Measurements from ENCODE around the gene ACO1.

Gene ACO1

GRCh38 chr9:32394381-32395049 lies 10.1 kb downstream of the ACO1 start:
- no peak for ATAC-seq (ENCODE audit: low read depth)
- no peak for DNase-seq (ENCODE audit: low spot score in 2 of 2)

GRCh38 chr9:32395510-32396216 lies 11.2 kb downstream of the ACO1 start:
- H3K36me3 Mint-ChIP-seq, result peaks cover 14% of the 10 kb centered on the region
- peaks cover 6% of the 10 kb centered on the region for H3K4me1 Mint-ChIP-seq
- DNase-seq (ENCODE audit: low spot score in 2 of 2) (no peak), ATAC-seq (ENCODE audit: low read depth) (no peak)
- H3K9me3 Mint-ChIP-seq, result no peaks in the 10 kb centered on the region
- no peaks in the 10 kb centered on the region for H3K27me3 Mint-ChIP-seq
- H3K27ac Mint-ChIP-seq, result no peak overlapping the region
- no peak overlapping the region for H3K4me3 Mint-ChIP-seq

More at GRCh38 chr9:32394381-32395049, 10.1 kb downstream of the ACO1 start:
- H3K36me3 Mint-ChIP-seq, result peaks cover 17% of the 10 kb centered on the region
- H3K4me1 Mint-ChIP-seq, result peaks cover 6% of the 10 kb centered on the region
- no peaks in the 10 kb centered on the region for H3K9me3 Mint-ChIP-seq
- no peak overlapping the region for H3K27ac Mint-ChIP-seq
- H3K27me3 Mint-ChIP-seq, result no peaks in the 10 kb centered on the region
- no peak overlapping the region for H3K4me3 Mint-ChIP-seq

- peaks cover 16% of the 10 kb centered on the region for H3K36me3 Mint-ChIP-seq
- ATAC-seq (ENCODE audit: low read depth) (no peak), DNase-seq (ENCODE audit: low spot score in 2 of 2) (no peak)
- no peak overlapping the region for H3K27ac Mint-ChIP-seq
- H3K4me1 Mint-ChIP-seq, result peaks cover 6% of the 10 kb centered on the region
- no peaks in the 10 kb centered on the region for H3K9me3 Mint-ChIP-seq
- H3K4me3 Mint-ChIP-seq, result no peak overlapping the region
- no peaks in the 10 kb centered on the region for H3K27me3 Mint-ChIP-seq
These were observed 13.8 kb downstream of the ACO1 start for GRCh38 chr9:32398207-32398606.

GRCh38 chr9:32399110-32399815 lies 14.8 kb downstream of the ACO1 start:
- Mint-ChIP-seq H3K36me3 (peaks cover 7% of the 10 kb centered on the region), H3K9me3 (no peaks in the 10 kb centered on the region), H3K4me1 (no peaks in the 10 kb centered on the region), H3K27ac (no peak overlapping the region), H3K4me3 (no peak overlapping the region), H3K27me3 (no peaks in the 10 kb centered on the region)
- no peak for DNase-seq (ENCODE audit: low spot score in 2 of 2)
- no peak for ATAC-seq (ENCODE audit: low read depth)

GRCh38 chr9:32401488-32401887 lies 17.0 kb downstream of the ACO1 start:
- no peaks in the 10 kb centered on the region for H3K27me3 Mint-ChIP-seq
- no peaks in the 10 kb centered on the region for H3K4me1 Mint-ChIP-seq
- H3K27ac Mint-ChIP-seq, result no peak overlapping the region
- no peak overlapping the region for H3K4me3 Mint-ChIP-seq
- H3K9me3 Mint-ChIP-seq, result peaks cover 1% of the 10 kb centered on the region
- peaks cover 15% of the 10 kb centered on the region for H3K36me3 Mint-ChIP-seq
- DNase-seq (ENCODE audit: low spot score in 2 of 2) (no peak), ATAC-seq (ENCODE audit: low read depth) (no peak)

GRCh38 chr9:32403567-32404260 lies 19.3 kb downstream of the ACO1 start:
- Mint-ChIP-seq H3K27ac (no peak overlapping the region), H3K4me3 (no peak overlapping the region), H3K9me3 (peaks cover 1% of the 10 kb centered on the region), H3K4me1 (no peaks in the 10 kb centered on the region), H3K36me3 (peaks cover 24% of the 10 kb centered on the region), H3K27me3 (no peaks in the 10 kb centered on the region)
- DNase-seq (ENCODE audit: low spot score in 2 of 2) (no peak), ATAC-seq (ENCODE audit: low read depth) (no peak)

- Mint-ChIP-seq H3K4me3 (no peak overlapping the region), H3K27ac (no peak overlapping the region), H3K4me1 (no peaks in the 10 kb centered on the region), H3K36me3 (peaks cover 29% of the 10 kb centered on the region), H3K27me3 (no peaks in the 10 kb centered on the region), H3K9me3 (peaks cover 1% of the 10 kb centered on the region)
- no peak for ATAC-seq (ENCODE audit: low read depth)
- no peak for DNase-seq (ENCODE audit: low spot score in 2 of 2)
These were observed 20.0 kb downstream of the ACO1 start for GRCh38 chr9:32404402-32404801.

GRCh38 chr9:32404856-32405255 lies 20.4 kb downstream of the ACO1 start:
- no peak overlapping the region for H3K27ac Mint-ChIP-seq
- peaks cover 31% of the 10 kb centered on the region for H3K36me3 Mint-ChIP-seq
- ATAC-seq (ENCODE audit: low read depth) (no peak), DNase-seq (ENCODE audit: low spot score in 2 of 2) (no peak)
- H3K9me3 Mint-ChIP-seq, result peaks cover 1% of the 10 kb centered on the region
- no peaks in the 10 kb centered on the region for H3K27me3 Mint-ChIP-seq
- H3K4me1 Mint-ChIP-seq, result no peaks in the 10 kb centered on the region
- H3K4me3 Mint-ChIP-seq, result no peak overlapping the region

GRCh38 chr9:32405506-32405905 lies 21.1 kb downstream of the ACO1 start:
- ATAC-seq (ENCODE audit: low read depth), result no peak
- Mint-ChIP-seq H3K27me3 (no peaks in the 10 kb centered on the region), H3K4me1 (no peaks in the 10 kb centered on the region), H3K27ac (no peak overlapping the region), H3K36me3 (peaks cover 33% of the 10 kb centered on the region), H3K9me3 (peaks cover 1% of the 10 kb centered on the region), H3K4me3 (no peak overlapping the region)
- no peak for DNase-seq (ENCODE audit: low spot score in 2 of 2)

- H3K36me3 Mint-ChIP-seq, result peaks cover 35% of the 10 kb centered on the region
- H3K4me1 Mint-ChIP-seq, result no peaks in the 10 kb centered on the region
- peaks cover 1% of the 10 kb centered on the region for H3K9me3 Mint-ChIP-seq
- ATAC-seq (ENCODE audit: low read depth), result no peak
- no peak for DNase-seq (ENCODE audit: low spot score in 2 of 2)
- no peaks in the 10 kb centered on the region for H3K27me3 Mint-ChIP-seq
- H3K27ac Mint-ChIP-seq, result no peak overlapping the region
- no peak overlapping the region for H3K4me3 Mint-ChIP-seq
These were observed 21.6 kb downstream of the ACO1 start for GRCh38 chr9:32406046-32406445.

- H3K4me3 Mint-ChIP-seq, result no peak overlapping the region
- no peaks in the 10 kb centered on the region for H3K9me3 Mint-ChIP-seq
- ATAC-seq (ENCODE audit: low read depth) (no peak), DNase-seq (ENCODE audit: low spot score in 2 of 2) (no peak)
- peaks cover 34% of the 10 kb centered on the region for H3K36me3 Mint-ChIP-seq
- no peaks in the 10 kb centered on the region for H3K4me1 Mint-ChIP-seq
- no peaks in the 10 kb centered on the region for H3K27me3 Mint-ChIP-seq
- H3K27ac Mint-ChIP-seq, result no peak overlapping the region
These were observed 27.3 kb downstream of the ACO1 start for GRCh38 chr9:32411753-32412152.

- no peak for DNase-seq (ENCODE audit: low spot score in 2 of 2)
These were observed 28.0 kb downstream of the ACO1 start for GRCh38 chr9:32412440-32412839.

GRCh38 chr9:32413424-32413823 lies 29.0 kb downstream of the ACO1 start:
- Mint-ChIP-seq H3K4me3 (no peak overlapping the region), H3K36me3 (peaks cover 32% of the 10 kb centered on the region)

More at GRCh38 chr9:32412440-32412839, 28.0 kb downstream of the ACO1 start:
- no peaks in the 10 kb centered on the region for H3K27me3 Mint-ChIP-seq
- H3K36me3 Mint-ChIP-seq, result peaks cover 32% of the 10 kb centered on the region
- no peaks in the 10 kb centered on the region for H3K4me1 Mint-ChIP-seq
- ATAC-seq (ENCODE audit: low read depth), result no peak
- no peak overlapping the region for H3K27ac Mint-ChIP-seq
- H3K4me3 Mint-ChIP-seq, result no peak overlapping the region
- H3K9me3 Mint-ChIP-seq, result no peaks in the 10 kb centered on the region

GRCh38 chr9:32414856-32415255 lies 30.4 kb downstream of the ACO1 start:
- H3K27me3 Mint-ChIP-seq, result no peaks in the 10 kb centered on the region
- H3K36me3 Mint-ChIP-seq, result peaks cover 28% of the 10 kb centered on the region
- no peak for ATAC-seq (ENCODE audit: low read depth)
- no peak overlapping the region for H3K27ac Mint-ChIP-seq
- no peaks in the 10 kb centered on the region for H3K4me1 Mint-ChIP-seq
- H3K4me3 Mint-ChIP-seq, result no peak overlapping the region
- DNase-seq (ENCODE audit: low spot score in 2 of 2), result no peak
- H3K9me3 Mint-ChIP-seq, result no peaks in the 10 kb centered on the region

More at GRCh38 chr9:32413424-32413823, 29.0 kb downstream of the ACO1 start:
- ATAC-seq (ENCODE audit: low read depth), result no peak
- no peak overlapping the region for H3K27ac Mint-ChIP-seq
- DNase-seq (ENCODE audit: low spot score in 2 of 2), result no peak
- H3K9me3 Mint-ChIP-seq, result no peaks in the 10 kb centered on the region
- no peaks in the 10 kb centered on the region for H3K27me3 Mint-ChIP-seq
- no peaks in the 10 kb centered on the region for H3K4me1 Mint-ChIP-seq
